Tibial nerve (tissue), 3 donors: Measurements from ENCODE around the gene ACOT13.

ENCODE experiments used
- CTCF ChIP-seq, 5 experiments: fragments of 200-600 bp in 3 of 5; fragments of 450-650 bp in 2 of 5; sonication (generic) in 3 of 5; IDR thresholded peaks; one replicate each; pipeline ENCODE4 v1.5.1; 2016 to 2019; ENCODE audit warnings: antibody characterized with exemption in 5 of 5, mild to moderate bottlenecking in 3 of 5, moderate library complexity in 2 of 5
- POLR2A ChIP-seq, 2 donors: fragments of 450-650 bp; IDR thresholded peaks; one replicate each; pipeline ENCODE4 v1.6.1; 2017; ENCODE audit warnings: antibody characterized with exemption in 2 of 2, mild to moderate bottlenecking in 2 of 2, moderate library complexity in 2 of 2

DNA sequence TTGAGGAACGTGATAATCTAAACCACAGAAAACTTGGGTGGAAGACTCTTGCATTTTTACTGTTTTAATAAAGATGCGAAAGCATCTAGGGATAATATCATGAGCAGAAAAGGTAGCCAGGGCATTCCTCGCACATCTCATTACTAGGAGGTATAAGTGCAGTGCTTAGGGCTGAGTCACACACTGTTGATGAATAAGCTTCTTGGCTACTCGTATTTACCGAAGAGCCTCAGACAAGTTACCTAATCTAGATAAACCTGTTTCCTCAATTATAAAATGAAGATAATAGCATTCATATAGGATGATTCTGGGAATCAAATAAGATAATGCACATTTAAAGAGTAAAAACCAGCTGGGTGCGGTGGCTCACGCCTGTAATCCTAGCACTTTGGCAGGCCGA lies 20.1 kb upstream of the ACOT13 start:
- TF ChIP-seq CTCF (IDR thresholded peaks at IDR 0.05) (no peak), POLR2A (IDR thresholded peaks at IDR 0.05) (no peak)
